HEK293 (cell line): Measurements from ENCODE around the gene CMTM8.

Experiments
- CTCF ChIA-PET: fragments of 350-600 bp; formaldehyde crosslinking; extraction: SDS; loops from one replicate; lab custom pipeline; 2021; ENCODE audit warnings: antibody characterized with exemption; lab: Yijun Ruan, JAX
- POLR2A ChIA-PET: fragments of 300-600 bp; formaldehyde crosslinking; extraction: SDS; loops from one replicate; lab custom pipeline; 2020; ENCODE audit warnings: antibody characterized with exemption, inconsistent platforms; lab: Yijun Ruan, JAX
- H3K27ac ChIP-seq: fragments of 200-500 bp; sonication (Bioruptor generic); 2 replicates; pipeline ENCODE4 v1.5.1; 2014; ENCODE audit warnings: low read depth, low read length, control low read depth, inconsistent platforms; ENCODE audit errors: extremely low read depth
- H3K36me3 ChIP-seq, 2 experiments: fragments of 200-500 bp in 1 of 2; sonication (Bioruptor generic) in 1 of 2; 1 replicate in 1 of 2; 2 replicates in 1 of 2; pipeline ENCODE4 v1.5.1; 2014 to 2017; ENCODE audit warnings: inconsistent platforms in 2 of 2, low read length in 2 of 2; ENCODE audit not compliant: control insufficient read depth in 2 of 2, insufficient read depth in 1 of 2
- H3K4me1 ChIP-seq: fragments of 200-500 bp; sonication (Bioruptor generic); 2 replicates; pipeline ENCODE4 v1.5.1; 2014; ENCODE audit warnings: mild to moderate bottlenecking, low read length, inconsistent platforms; ENCODE audit not compliant: control insufficient read depth, insufficient read depth
- H3K4me3 ChIP-seq: 2 replicates; pipeline ENCODE4 v1.5.1; 2011; ENCODE audit warnings: low read depth, mild to moderate bottlenecking, control low read depth, low read length, moderate library complexity
- H3K9me3 ChIP-seq: fragments of 200-500 bp; sonication (Bioruptor generic); 2 replicates; pipeline ENCODE4 v1.5.1; 2014; ENCODE audit warnings: low read depth, low read length, inconsistent platforms; ENCODE audit not compliant: control insufficient read depth, insufficient read depth
- HOXD13 ChIP-seq: sonication (generic); formaldehyde crosslinking; IDR thresholded peaks from 2 replicates; pipeline ENCODE4 v1.8.0; 2022; ENCODE audit warnings: missing genetic modification reagents, borderline replicate concordance
- KLF9 ChIP-seq: fragments of 450-650 bp; formaldehyde crosslinking; IDR thresholded peaks from 2 replicates; pipeline ENCODE4 v1.5.1; 2016; ENCODE audit warnings: missing biosample characterization, missing genetic modification characterization, low read depth
- MEIS1 ChIP-seq: sonication (generic); formaldehyde crosslinking; IDR thresholded peaks from 2 replicates; pipeline ENCODE4 v1.8.1; 2022; ENCODE audit warnings: missing genetic modification reagents, mild to moderate bottlenecking, borderline replicate concordance
- RBAK ChIP-seq: fragments of 450-650 bp; formaldehyde crosslinking; IDR thresholded peaks from 2 replicates; pipeline ENCODE4 v1.5.1; 2016; ENCODE audit warnings: missing biosample characterization, missing genetic modification characterization
- REPIN1 ChIP-seq: fragments of 450-650 bp; formaldehyde crosslinking; IDR thresholded peaks from 2 replicates; pipeline ENCODE4 v1.5.1; 2017; ENCODE audit warnings: missing biosample characterization, missing genetic modification characterization, low read depth
- REST ChIP-seq: fragments of 450-650 bp; formaldehyde crosslinking; IDR thresholded peaks from 2 replicates; pipeline ENCODE4 v1.5.1; 2016; ENCODE audit warnings: missing biosample characterization, missing genetic modification characterization
- TCF7L2 ChIP-seq: IDR thresholded peaks from 2 replicates; pipeline ENCODE4 v1.6.1; 2011; ENCODE audit warnings: low read depth, mild to moderate bottlenecking, inconsistent platforms, low read length, moderate library complexity, borderline replicate concordance
- YY2 ChIP-seq: fragments of 450-650 bp; formaldehyde crosslinking; IDR thresholded peaks from 2 replicates; pipeline ENCODE4 v1.5.1; 2016; ENCODE audit warnings: missing biosample characterization, missing genetic modification characterization
- ZBTB20 ChIP-seq: fragments of 450-650 bp; formaldehyde crosslinking; IDR thresholded peaks from 2 replicates; pipeline ENCODE4 v1.5.1; 2016; ENCODE audit warnings: missing biosample characterization, missing genetic modification characterization
- ZNF140 ChIP-seq: fragments of 450-650 bp; formaldehyde crosslinking; IDR thresholded peaks from 2 replicates; pipeline ENCODE4 v1.5.1; 2016; ENCODE audit warnings: missing biosample characterization, missing genetic modification characterization
- ZNF146 ChIP-seq: fragments of 450-650 bp; formaldehyde crosslinking; IDR thresholded peaks from 2 replicates; pipeline ENCODE4 v1.5.1; 2016; ENCODE audit warnings: missing biosample characterization, missing genetic modification characterization
- ZNF18 ChIP-seq: fragments of 450-650 bp; formaldehyde crosslinking; IDR thresholded peaks from 2 replicates; pipeline ENCODE4 v1.5.1; 2016; ENCODE audit warnings: missing biosample characterization, missing genetic modification characterization
- ZNF280C ChIP-seq: fragments of 450-650 bp; formaldehyde crosslinking; IDR thresholded peaks from 2 replicates; pipeline ENCODE4 v1.5.1; 2016; ENCODE audit warnings: missing biosample characterization, missing genetic modification characterization
- ZNF324 ChIP-seq: fragments of 450-650 bp; formaldehyde crosslinking; IDR thresholded peaks from 2 replicates; pipeline ENCODE4 v1.5.1; 2016; ENCODE audit warnings: missing biosample characterization, missing genetic modification characterization
- ZNF416 ChIP-seq: fragments of 450-650 bp; formaldehyde crosslinking; IDR thresholded peaks from 2 replicates; pipeline ENCODE4 v1.5.1; 2016; ENCODE audit warnings: missing biosample characterization, missing genetic modification characterization
- ZNF501 ChIP-seq: fragments of 450-650 bp; formaldehyde crosslinking; IDR thresholded peaks from 2 replicates; pipeline ENCODE4 v1.5.1; 2016; ENCODE audit warnings: missing biosample characterization, missing genetic modification characterization
- ZNF510 ChIP-seq: fragments of 450-650 bp; formaldehyde crosslinking; IDR thresholded peaks from 2 replicates; pipeline ENCODE4 v1.5.1; 2018; ENCODE audit warnings: mild to moderate bottlenecking, missing genetic modification characterization, missing biosample characterization; ENCODE audit not compliant: insufficient replicate concordance
- ZNF530 ChIP-seq: fragments of 450-650 bp; formaldehyde crosslinking; IDR thresholded peaks from 2 replicates; pipeline ENCODE4 v1.5.1; 2016; ENCODE audit warnings: low read depth, missing biosample characterization, missing genetic modification characterization
- ZNF544 ChIP-seq: fragments of 450-650 bp; formaldehyde crosslinking; IDR thresholded peaks from 2 replicates; pipeline ENCODE4 v1.5.0; 2017; ENCODE audit warnings: missing biosample characterization, missing genetic modification characterization
- ZNF560 ChIP-seq: fragments of 450-650 bp; formaldehyde crosslinking; IDR thresholded peaks from 2 replicates; pipeline ENCODE4 v1.5.1; 2017; ENCODE audit warnings: missing biosample characterization, missing genetic modification characterization, borderline replicate concordance
- ZNF623 ChIP-seq: fragments of 450-650 bp; formaldehyde crosslinking; IDR thresholded peaks from 2 replicates; pipeline ENCODE4 v1.5.1; 2016; ENCODE audit warnings: missing biosample characterization, missing genetic modification characterization
- ZNF654 ChIP-seq: fragments of 450-650 bp; formaldehyde crosslinking; IDR thresholded peaks from 2 replicates; pipeline ENCODE4 v1.5.1; 2016; ENCODE audit warnings: low read depth, missing biosample characterization, missing genetic modification characterization
- ZNF658 ChIP-seq: fragments of 450-650 bp; formaldehyde crosslinking; IDR thresholded peaks from 2 replicates; pipeline ENCODE4; 2016; ENCODE audit warnings: missing biosample characterization, missing genetic modification characterization
- ZNF670 ChIP-seq: fragments of 450-650 bp; formaldehyde crosslinking; IDR thresholded peaks from 2 replicates; pipeline ENCODE4 v1.5.1; 2016; ENCODE audit warnings: missing biosample characterization, missing genetic modification characterization, low read depth
- ZNF776 ChIP-seq: fragments of 450-650 bp; formaldehyde crosslinking; IDR thresholded peaks from 2 replicates; pipeline ENCODE4 v1.5.0; 2017; ENCODE audit warnings: missing biosample characterization, missing genetic modification characterization, borderline replicate concordance
- ZSCAN30 ChIP-seq: fragments of 450-650 bp; IDR thresholded peaks from 2 replicates; pipeline ENCODE4 v1.5.1; 2018; ENCODE audit warnings: missing biosample characterization, mild to moderate bottlenecking, missing genetic modification characterization, moderate library complexity

CMTM8 gene

GRCh38 chr3:32309654-32310242, 71.3 kb downstream of the CMTM8 start:
- H3K36me3 ChIP-seq = no peaks in the 10 kb centered on the region
- ChIA-PET POLR2A (interaction anchor here (0.6 kb wide), 1 partner anchor 13 kb away, joined by 7 read pairs; no protein-coding TSS in a partner anchor), CTCF (interaction anchor here (0.6 to 0.7 kb wide), 3 partner anchors 16 to 600 kb away, joined by 3 to 9 read pairs (median 7); no protein-coding TSS in a partner anchor)
- TF ChIP-seq ZNF670 (tag by site-specific recombination) (no peak), ZNF544 (no peak), REST (no peak), ZNF530 (tag by site-specific recombination) (no peak), RBAK (tag by site-specific recombination) (no peak), ZNF280C (tag by site-specific recombination) (no peak), ZNF654 (tag by site-specific recombination) (no peak), ZSCAN30 (tag by site-specific recombination) (no peak), ZNF324 (tag by site-specific recombination) (no peak)
- no peak overlapping the region for H3K4me3 ChIP-seq
- H3K4me1 ChIP-seq = no peaks in the 10 kb centered on the region; the same call in 1 of the 2 replicates
- no peaks in the 10 kb centered on the region for H3K9me3 ChIP-seq
- no peak overlapping the region for H3K27ac ChIP-seq

GRCh38 chr3:32310336-32310735, 71.9 kb downstream of the CMTM8 start:
- no peak overlapping the region for H3K27ac ChIP-seq
- CTCF ChIA-PET = interaction anchor here (0.5 kb wide), 1 partner anchor 88 kb away, joined by 3 read pairs; no protein-coding TSS in a partner anchor
- POLR2A ChIA-PET = no interaction called here
- no peak overlapping the region for H3K4me3 ChIP-seq
- H3K9me3 ChIP-seq = no peaks in the 10 kb centered on the region
- no peak for TF ChIP-seq HOXD13 (CRISPR knock-in tag)
- TF ChIP-seq ZNF560 (tag by site-specific recombination) = no peak
- no peak for TF ChIP-seq ZNF776 (tag by site-specific recombination)
- TF ChIP-seq ZNF416 (tag by site-specific recombination) = no peak
- TF ChIP-seq ZNF510 (tag by site-specific recombination) = no peak
- no peak for TF ChIP-seq YY2 (tag by site-specific recombination)
- no peak for TF ChIP-seq ZNF623 (tag by site-specific recombination)
- TF ChIP-seq ZNF146 (tag by site-specific recombination) = no peak
- TF ChIP-seq ZNF140 = no peak
- TF ChIP-seq ZBTB20 (tag by site-specific recombination) = no peak
- TF ChIP-seq TCF7L2 = no peak
- TF ChIP-seq ZNF501 = no peak
- no peak for TF ChIP-seq ZNF658
- no peak for TF ChIP-seq REPIN1
- no peak for TF ChIP-seq KLF9
- TF ChIP-seq ZNF18 (tag by site-specific recombination) = no peak
- TF ChIP-seq MEIS1 (CRISPR knock-in tag) = no peak
- H3K4me1 ChIP-seq = no peaks in the 10 kb centered on the region
- H3K36me3 ChIP-seq = no peaks in the 10 kb centered on the region
